Ascending aorta (tissue), 2 donors: ENCODE data around the gene DECR2. TPM values are rescaled to one million over a fixed set of nuclear protein-coding genes. Genes with fewer than 3 reads are reported as not detected.

Experiments used
- DNase-seq, 2 donors: peaks; one replicate each; pipeline ENCODE4 v3.0.0-alpha.2; 2019; ENCODE audit warnings: low spot score in 2 of 2
- H3K27ac ChIP-seq, 2 donors: fragments of 200-600 bp; sonication (generic); one replicate each; pipeline ENCODE4 v1.5.1; 2016 to 2017; ENCODE audit warnings: mild to moderate bottlenecking in 1 of 2
- H3K27me3 ChIP-seq: fragments of 200-600 bp; sonication (generic); one replicate; pipeline ENCODE4 v1.5.1; 2017
- H3K36me3 ChIP-seq, 2 donors: fragments of 200-600 bp; sonication (generic); one replicate each; pipeline ENCODE4 v1.5.1; 2016
- H3K4me1 ChIP-seq, 2 donors: fragments of 200-600 bp; sonication (generic); one replicate each; pipeline ENCODE4 v1.5.1; 2016 to 2017; ENCODE audit warnings: mild to moderate bottlenecking in 1 of 2
- H3K4me3 ChIP-seq, 2 donors: fragments of 200-600 bp; sonication (generic); one replicate each; pipeline ENCODE4 v1.5.1; 2016 to 2017; ENCODE audit warnings: mild to moderate bottlenecking in 1 of 2
- H3K9me3 ChIP-seq, 2 donors: fragments of 200-600 bp; sonication (generic); one replicate each; pipeline ENCODE4 v1.5.1; 2016
- intact Hi-C: fragments of 100-400 bp; cut with DNase I; formaldehyde crosslinking; loops from one replicate; pipeline ENCODE4 v1.15.1; 2023
- total RNA-seq: library from RNA; depleted of rRNA; stranded (reverse); fragments of >200 nt; gene quantifications from one replicate; pipeline ENCODE4 v1.1.0, GENCODE V29; 2016
- TF ChIP-seq, protein P1 (sequence below), 3 experiments: fragments of 200-600 bp in 2 of 3; fragments of 450-650 bp in 1 of 3; sonication (generic) in 2 of 3; IDR thresholded peaks; one replicate each; pipeline ENCODE4 v1.5.1; 2016 to 2019; ENCODE audit warnings: antibody characterized with exemption in 3 of 3, mild to moderate bottlenecking in 1 of 3, moderate library complexity in 1 of 3

The DECR2 gene
- total RNA-seq, 1 donor from 2014 or later, result 44.0 TPM

DNA sequence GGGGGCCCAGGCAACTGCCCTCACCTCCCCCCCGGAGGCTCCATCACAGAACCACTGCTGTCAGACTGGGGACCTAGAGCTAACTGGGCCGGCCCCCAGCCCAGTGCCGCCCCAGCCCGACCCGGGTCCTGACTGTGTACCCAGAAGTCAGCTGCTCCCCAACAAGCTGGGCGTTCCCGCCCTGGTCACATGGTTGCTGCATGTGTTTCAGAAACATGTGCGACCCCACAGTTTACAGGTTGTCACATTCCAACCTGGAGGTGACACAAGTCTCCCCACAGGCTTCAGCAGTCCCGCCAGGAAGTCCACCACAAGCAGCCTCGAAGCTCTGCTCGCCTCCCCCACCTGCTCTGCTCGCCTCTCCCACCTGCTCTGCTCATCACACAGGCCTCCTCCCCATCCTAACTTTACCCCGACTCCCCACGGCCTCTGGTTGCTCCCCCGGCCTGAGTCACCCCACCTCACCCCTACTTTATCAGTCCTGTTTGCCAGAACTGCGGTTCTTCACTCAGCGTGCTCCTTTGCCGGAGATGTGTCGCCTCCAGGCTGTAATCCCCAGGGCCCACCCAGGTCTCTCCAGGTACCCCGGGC lies 32.3 kb upstream of the DECR2 start:
- DNase-seq, result no peak
- no peaks in the 10 kb centered on the region for H3K9me3 ChIP-seq
- no peak overlapping the region for H3K27ac ChIP-seq
- intact Hi-C loops, result no loop called here
- peak overlapping the region; percentile 53 to 70 for H3K4me3 ChIP-seq
- no peaks in the 10 kb centered on the region for H3K27me3 ChIP-seq
- TF ChIP-seq, protein P1, sequence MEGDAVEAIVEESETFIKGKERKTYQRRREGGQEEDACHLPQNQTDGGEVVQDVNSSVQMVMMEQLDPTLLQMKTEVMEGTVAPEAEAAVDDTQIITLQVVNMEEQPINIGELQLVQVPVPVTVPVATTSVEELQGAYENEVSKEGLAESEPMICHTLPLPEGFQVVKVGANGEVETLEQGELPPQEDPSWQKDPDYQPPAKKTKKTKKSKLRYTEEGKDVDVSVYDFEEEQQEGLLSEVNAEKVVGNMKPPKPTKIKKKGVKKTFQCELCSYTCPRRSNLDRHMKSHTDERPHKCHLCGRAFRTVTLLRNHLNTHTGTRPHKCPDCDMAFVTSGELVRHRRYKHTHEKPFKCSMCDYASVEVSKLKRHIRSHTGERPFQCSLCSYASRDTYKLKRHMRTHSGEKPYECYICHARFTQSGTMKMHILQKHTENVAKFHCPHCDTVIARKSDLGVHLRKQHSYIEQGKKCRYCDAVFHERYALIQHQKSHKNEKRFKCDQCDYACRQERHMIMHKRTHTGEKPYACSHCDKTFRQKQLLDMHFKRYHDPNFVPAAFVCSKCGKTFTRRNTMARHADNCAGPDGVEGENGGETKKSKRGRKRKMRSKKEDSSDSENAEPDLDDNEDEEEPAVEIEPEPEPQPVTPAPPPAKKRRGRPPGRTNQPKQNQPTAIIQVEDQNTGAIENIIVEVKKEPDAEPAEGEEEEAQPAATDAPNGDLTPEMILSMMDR (IDR thresholded peaks at IDR 0.05), result no peak
- peaks cover 51% of the 10 kb centered on the region in 2 donors for H3K36me3 ChIP-seq
- H3K4me1 ChIP-seq, result peaks cover 8 to 12% of the 10 kb centered on the region in 2 donors

DNA sequence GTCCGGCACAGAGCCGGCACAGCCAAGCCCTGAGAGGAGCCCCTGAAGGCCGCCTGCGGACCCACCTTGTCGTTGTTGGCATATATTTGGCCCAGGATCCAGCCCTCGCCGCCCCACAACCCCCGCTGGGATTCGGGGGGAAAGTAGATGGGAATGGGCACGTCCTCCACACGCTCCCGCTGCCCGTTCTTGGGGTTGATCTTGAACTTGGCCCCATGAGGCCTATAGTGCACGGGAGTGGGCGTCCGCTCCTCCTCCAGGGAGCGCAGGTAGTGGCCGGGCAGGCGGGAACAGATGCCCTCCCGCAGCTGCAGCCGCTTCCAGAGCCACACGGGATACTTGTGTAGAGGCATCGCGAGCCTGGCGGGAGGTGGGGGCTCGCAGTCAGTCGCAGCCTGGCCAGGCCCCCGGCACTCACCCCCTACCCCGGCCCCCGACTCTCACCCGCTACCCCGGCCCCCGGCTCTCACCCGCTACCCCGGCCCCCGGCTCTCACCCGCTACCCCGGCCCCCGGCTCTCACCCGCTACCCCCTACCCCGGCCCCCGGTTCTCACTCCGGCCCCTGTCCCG lies 31.7 kb upstream of the DECR2 start:
- no peaks in the 10 kb centered on the region for H3K27me3 ChIP-seq
- intact Hi-C loops, result loop anchor here (1.0 kb wide), 3 partner anchors 12 to 157 kb away; partner anchors contain the start of gene CAPN15
- TF ChIP-seq, protein P1 (IDR thresholded peaks at IDR 0.05), result no peak
- DNase-seq, result no peak
- H3K4me1 ChIP-seq, result peaks cover 8 to 12% of the 10 kb centered on the region in 2 donors
- H3K27ac ChIP-seq, result no peak overlapping the region
- peaks cover 57% of the 10 kb centered on the region in 2 donors for H3K36me3 ChIP-seq
- H3K4me3 ChIP-seq, result peak overlapping the region; percentile 53 to 70
- no peaks in the 10 kb centered on the region for H3K9me3 ChIP-seq

DNA sequence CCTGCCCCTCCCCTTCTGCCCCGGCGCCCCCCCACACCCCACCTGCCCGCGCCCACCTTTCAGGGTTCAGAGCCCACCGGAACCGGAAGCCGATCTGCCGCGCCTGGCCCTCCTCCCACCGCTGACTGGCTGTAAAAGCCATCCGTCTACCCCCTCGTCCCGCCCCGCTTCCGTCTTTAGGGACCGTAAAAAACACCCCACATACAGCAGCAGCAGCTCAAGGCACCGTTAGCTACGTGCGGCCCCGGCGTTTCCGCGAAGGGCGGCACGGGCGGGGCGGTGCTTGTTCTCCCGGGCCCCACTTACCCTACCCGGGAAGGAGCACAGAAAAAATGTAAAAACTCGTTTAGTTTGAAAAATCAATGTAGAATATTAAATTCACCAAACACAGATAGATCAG lies 31.2 kb upstream of the DECR2 start, which contains the start of gene MRPL28:
MRPL28 (minus strand) TSS at position 96 of the 400 bp plus-strand sequence. CDS start 320 bp downstream, outside the sequence.
- intact Hi-C loops, result loop anchor here (1.0 kb wide), 3 partner anchors 12 to 157 kb away; partner anchors contain the start of gene CAPN15
- DNase-seq, result peak; percentile 78 to 98
- peak within 1 kb of the TSS; percentile 36 to 59 for H3K27ac ChIP-seq
- no peaks in the 10 kb centered on the region for H3K27me3 ChIP-seq
- no peaks in the 10 kb centered on the region for H3K9me3 ChIP-seq
- H3K4me3 ChIP-seq, result peak within 1 kb of the TSS; percentile 53 to 70
- TF ChIP-seq, protein P1 (IDR thresholded peaks at IDR 0.05), result no peak
- peaks cover 60 to 61% of the 10 kb centered on the region in 2 donors for H3K36me3 ChIP-seq
- H3K4me1 ChIP-seq, result peaks cover 8 to 12% of the 10 kb centered on the region in 2 donors

DNA sequence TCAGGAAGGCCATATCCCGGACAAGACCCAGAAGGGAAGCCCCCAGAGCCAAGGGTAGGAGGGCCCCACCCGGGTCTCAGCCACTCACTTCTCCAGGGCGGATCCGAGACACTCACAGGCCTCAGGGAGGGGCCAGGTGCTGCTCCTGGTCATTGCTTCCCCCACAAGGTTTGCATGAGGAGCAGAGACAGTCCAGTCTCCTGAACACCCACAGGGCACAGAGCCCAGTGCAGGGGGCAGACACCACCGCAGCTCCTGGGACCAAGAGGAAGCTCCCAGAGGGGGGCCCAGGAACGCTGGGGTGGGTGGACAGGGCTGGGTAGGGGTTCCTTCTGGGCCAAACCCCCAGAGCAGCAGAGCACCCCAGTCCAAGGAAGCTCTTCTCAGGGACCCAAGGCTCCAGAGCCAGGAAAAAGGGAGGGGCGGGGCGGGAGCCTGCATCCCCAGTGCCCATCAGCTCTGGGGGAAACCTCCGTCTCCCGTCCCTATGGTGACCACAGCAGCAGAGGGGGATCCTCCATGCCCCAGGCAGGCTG lies 30.6 kb upstream of the DECR2 start:
- no peaks in the 10 kb centered on the region for H3K9me3 ChIP-seq
- H3K27me3 ChIP-seq, result no peaks in the 10 kb centered on the region
- peaks cover 63 to 65% of the 10 kb centered on the region in 2 donors for H3K36me3 ChIP-seq
- H3K4me3 ChIP-seq, result peak overlapping the region in 1 of 2 donors; percentile 70
- H3K4me1 ChIP-seq, result peaks cover 8 to 12% of the 10 kb centered on the region in 2 donors
- TF ChIP-seq, protein P1 (IDR thresholded peaks at IDR 0.05), result no peak
- intact Hi-C loops, result loop anchor here (1.0 kb wide), 3 partner anchors 11 to 156 kb away; partner anchors contain the start of gene CAPN15
- DNase-seq, result no peak
- peak overlapping the region; percentile 36 to 59 for H3K27ac ChIP-seq

DNA sequence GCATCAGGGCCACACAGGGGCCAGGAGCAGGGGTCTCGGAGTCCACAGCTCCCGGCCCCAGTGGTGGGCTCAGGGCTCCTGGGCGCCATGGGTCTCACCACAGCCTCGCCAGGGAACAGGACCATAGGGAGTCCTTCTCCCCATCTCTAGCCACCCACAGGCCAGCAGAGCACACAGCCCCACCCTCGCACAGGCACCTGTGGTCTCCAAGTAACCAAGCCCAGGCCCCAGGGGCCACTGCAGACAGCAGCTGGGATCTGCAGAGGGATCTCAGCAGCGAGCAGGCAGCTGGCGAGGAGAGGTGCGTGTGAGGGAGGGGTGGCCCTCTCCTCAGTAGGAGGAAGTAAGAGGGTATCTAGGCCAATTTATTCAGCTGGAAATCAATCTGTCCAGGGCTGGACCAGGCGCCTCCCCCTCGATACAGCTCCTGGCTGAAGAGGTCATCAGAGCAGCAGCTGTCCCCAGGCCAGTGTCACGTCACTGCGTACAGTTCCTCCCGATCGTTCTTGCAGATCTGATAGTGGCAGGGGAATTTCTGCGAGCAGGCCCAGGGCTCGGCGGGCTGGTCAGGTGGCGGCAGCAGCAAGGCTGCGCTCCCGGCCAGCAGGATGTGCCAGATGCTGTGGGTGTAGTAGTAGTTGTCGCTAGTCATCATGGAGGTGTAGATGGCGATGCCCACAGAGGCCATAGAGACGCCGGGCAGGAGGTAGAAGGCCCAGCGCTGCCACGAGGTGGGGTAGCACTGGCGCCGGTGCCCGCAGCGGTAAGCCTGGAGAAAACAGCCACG lies 30.0 kb upstream of the DECR2 start:
- Histone ChIP-seq H3K27ac (no peak overlapping the region), H3K4me3 (no peak overlapping the region), H3K27me3 (no peaks in the 10 kb centered on the region), H3K9me3 (no peaks in the 10 kb centered on the region), H3K36me3 (peaks cover 63 to 66% of the 10 kb centered on the region in 2 donors), H3K4me1 (peaks cover 8 to 12% of the 10 kb centered on the region in 2 donors)
- TF ChIP-seq, protein P1 (IDR thresholded peaks at IDR 0.05), result no peak
- intact Hi-C loops, result no loop called here
- no peak for DNase-seq
